ENCODE measurements around the gene DRC7. TPM values are rescaled to one million over a fixed set of nuclear protein-coding genes. Genes with fewer than 3 reads are reported as not detected.
A peak's percentile ranks its signal among the peaks of the same experiment; 100 is the strongest.

The DRC7 gene
- total and polyA plus RNA-seq, 9 of the 15 experiments (the other 6 are each of a cell fraction or from before 2014, with no cell fraction given), result 0.04 to 0.33 (median 0.12) TPM; not detected in 3

- POLR2A ChIA-PET, result interaction anchor here (0.6 to 3.3 kb wide), 17 partner anchors 9 to 189 kb away, joined by 3 to 12 read pairs (median 3); partner anchors contain the start of gene DRC7
- Histone ChIP-seq H3K4me1 (replicated peaks in 1 of 2; ENCODE audit: control insufficient read depth in 2 of 2, insufficient read depth in 2 of 2, low read length in 2 of 2) (peaks cover 10 to 44% of the 10 kb centered on the region in 2 experiments; a peak in 3 of 5 replicates), H3K36me3 (ENCODE audit: control insufficient read depth, insufficient read depth, low read length) (peaks cover 17% of the 10 kb centered on the region; the same call in 1 of the 3 replicates), H3K4me2 (ENCODE audit: insufficient read depth, low read length) (peak overlapping the region; percentile 88), H4K20me1 (replicated peaks; ENCODE audit: control insufficient read depth, insufficient read depth, low read length) (no peaks in the 10 kb centered on the region), H2AFZ (ENCODE audit: low read depth, low read length) (peak overlapping the region; percentile 84), H3K27ac (ENCODE audit: extremely low read depth, low read depth, low read length) (peak overlapping the region; percentile 77), H3K27me3 (ENCODE audit: control insufficient read depth in 2 of 2, insufficient read depth in 2 of 2, low read length in 2 of 2) (no peaks in the 10 kb centered on the region), H3K9ac (ENCODE audit: insufficient read depth in 1 of 2, low read depth in 2 of 2, low read length in 2 of 2) (peak overlapping the region; percentile 89), H3K4me3 (peak overlapping the region; percentile 67), H3K9me3 (replicated peaks; ENCODE audit: control insufficient read depth, insufficient read depth, low read depth, low read length) (0 out of 2 replicates have a peak, but pooled peaks cover 3% of the 10 kb centered on the region), H3K9me1 (ENCODE audit: control insufficient read depth, insufficient read depth, low read length) (no peaks in the 10 kb centered on the region), H3K79me2 (ENCODE audit: control insufficient read depth, insufficient read depth, low read length) (peaks cover 17% of the 10 kb centered on the region)
- DNase-seq (ENCODE audit: extremely low read depth in 1 of 4, low spot score in 3 of 4) (peak; percentile 53 to 75 (median 54)), ATAC-seq (peak; percentile 26), FAIRE-seq (peak; percentile 88)
- CTCF ChIA-PET (ENCODE audit: low intra/inter-chr PET ratio), result interaction anchor here (0.7 to 3.6 kb wide), 3 partner anchors 76 to 436 kb away, joined by 3 to 19 read pairs (median 9); no protein-coding TSS in a partner anchor
- BruUV-seq (replicated peaks), result no TSS peak
- 12% methylated on average over 23 of the region's 23 CpGs for WGBS (ENCODE audit: insufficient coverage, low coverage, missing lambda C conversion rate)
- in situ Hi-C loops (cut with MboI) (no loop called here), intact Hi-C loops (cut with micrococcal nuclease) (loop anchor here (5.0 to 10.0 kb wide), 3 partner anchors 44 to 268 kb away; partner anchors contain the start of genes DRC7, USB1 and ZNF319)
- TF ChIP-seq ZBTB9 (CRISPR knock-in tag; IDR thresholded peaks at IDR 0.05) (0 out of 2 replicates have a peak, but pooled peaks have one; percentile 29), VEZF1 (CRISPR knock-in tag; IDR thresholded peaks at IDR 0.05) (peak; percentile 30; the same call in 1 of the 2 replicates), CBFA2T2 (conservative IDR thresholded peaks at IDR 0.05) (0 out of 2 replicates have a peak, but pooled peaks have one; percentile 1), RUNX1 (IDR thresholded peaks at IDR 0.05; ENCODE audit: low read depth) (no peak), ATF1 (CRISPR knock-in tag; IDR thresholded peaks at IDR 0.05) (no peak), ATF1 (tag; IDR thresholded peaks at IDR 0.05) (peak; percentile 84), JUND (IDR thresholded peaks at IDR 0.05; ENCODE audit: borderline replicate concordance, low read depth, low read length) (peak; percentile 70), JUND (tag; IDR thresholded peaks at IDR 0.05; ENCODE audit: borderline replicate concordance, low read depth, low read length) (peak; percentile 94), TFAP4 (CRISPR knock-in tag; IDR thresholded peaks at IDR 0.05; ENCODE audit: borderline replicate concordance) (peak; percentile 34; the same call in 1 of the 2 replicates), ATF3 (IDR thresholded peaks at IDR 0.05) (peak; percentile 98), ATF3 (CRISPR knock-in tag; conservative IDR thresholded peaks at IDR 0.05) (no peak; the same call in 1 of the 2 replicates), SP1 (CRISPR knock-in tag; IDR thresholded peaks at IDR 0.05) (peak; percentile 43; the same call in 1 of the 2 replicates), POLR2AphosphoS5 (IDR thresholded peaks at IDR 0.05; ENCODE audit: control insufficient read depth, insufficient read depth, low read depth, low read length) (0 out of 2 replicates have a peak, but pooled peaks have one; percentile 15), CGGBP1 (CRISPR knock-in tag; IDR thresholded peaks at IDR 0.05) (no peak)
These were observed 42.1 kb downstream of the DRC7 start for GRCh38 chr16:57736419-57737351.
